KOPT-K1 (cell line): Measurements from ENCODE around the gene ZNF8.
"Not testable (repeated sequence)": the region's sequence is repeated elsewhere in the genome, so short reads cannot be mapped to it uniquely, and the experiment has no call there.

Experiments used
- H3K27ac ChIP-seq: fragments of 200-600 bp; sonication (generic); 2 replicates; pipeline ENCODE4 v1.5.1; 2016; ENCODE audit warnings: antibody characterized with exemption, mild to moderate bottlenecking, low read depth, low read length; ENCODE audit not compliant: poor library complexity, severe bottlenecking
- H3K36me3 ChIP-seq: fragments of 200-600 bp; sonication (generic); 2 replicates; pipeline ENCODE4 v1.5.1; 2017; ENCODE audit warnings: antibody characterized with exemption, mild to moderate bottlenecking, low read length, moderate library complexity; ENCODE audit not compliant: insufficient read depth
- H3K9me3 ChIP-seq: fragments of 200-600 bp; sonication (generic); 2 replicates; pipeline ENCODE4 v1.5.1; 2017; ENCODE audit warnings: antibody characterized with exemption, low read length, mild to moderate bottlenecking; ENCODE audit not compliant: insufficient read depth, poor library complexity, severe bottlenecking

ZNF8 gene

GRCh38 chr19:58278541-58279041 is at the start of gene ZNF8:
ZNF8 (plus strand) TSS chr19:58278955; CDS start chr19:58279082, 127 bp downstream.
- H3K9me3 ChIP-seq, result peaks cover 3% of the 10 kb centered on the region
- H3K27ac ChIP-seq, result peak within 1 kb of the TSS; percentile 70
- H3K36me3 ChIP-seq, result peaks cover 29% of the 10 kb centered on the region

GRCh38 chr19:58229255-58229639 is 49.5 kb upstream of the ZNF8 start:
- peak overlapping the region; percentile 90 for H3K27ac ChIP-seq
- peaks cover 33% of the 10 kb centered on the region for H3K9me3 ChIP-seq

GRCh38 chr19:58237324-58237723 is 41.4 kb upstream of the ZNF8 start:
- H3K36me3 ChIP-seq, result peaks cover 98% of the 10 kb centered on the region
- H3K9me3 ChIP-seq, result peaks cover 83% of the 10 kb centered on the region
- H3K27ac ChIP-seq, result no peak overlapping the region

More at GRCh38 chr19:58229255-58229639, 49.5 kb upstream of the ZNF8 start:
- peaks cover 48% of the 10 kb centered on the region for H3K36me3 ChIP-seq

GRCh38 chr19:58243351-58243750 is 35.4 kb upstream of the ZNF8 start:
- H3K9me3 ChIP-seq, result peaks cover 99% of the 10 kb centered on the region
- no peak overlapping the region for H3K27ac ChIP-seq
- H3K36me3 ChIP-seq, result peaks cover 100% of the 10 kb centered on the region

GRCh38 chr19:58248886-58249285 is 29.9 kb upstream of the ZNF8 start:
- Histone ChIP-seq H3K27ac (no peak overlapping the region), H3K9me3 (peaks cover 99% of the 10 kb centered on the region), H3K36me3 (peaks cover 100% of the 10 kb centered on the region)

- H3K27ac ChIP-seq, result no peak overlapping the region
- H3K9me3 ChIP-seq, result peaks cover 99% of the 10 kb centered on the region
- H3K36me3 ChIP-seq, result peaks cover 100% of the 10 kb centered on the region
These were observed 26.6 kb upstream of the ZNF8 start for GRCh38 chr19:58252102-58252685.

- H3K9me3 ChIP-seq, result peaks cover 100% of the 10 kb centered on the region
These were observed 20.5 kb upstream of the ZNF8 start for GRCh38 chr19:58258259-58258658.

GRCh38 chr19:58261600-58261967 is 17.2 kb upstream of the ZNF8 start:
- Histone ChIP-seq H3K36me3 (peaks cover 96% of the 10 kb centered on the region), H3K9me3 (peaks cover 100% of the 10 kb centered on the region), H3K27ac (no peak overlapping the region)

More at GRCh38 chr19:58258259-58258658, 20.5 kb upstream of the ZNF8 start:
- peaks cover 100% of the 10 kb centered on the region for H3K36me3 ChIP-seq
- not testable (repeated sequence) for H3K27ac ChIP-seq

- H3K9me3 ChIP-seq, result peaks cover 100% of the 10 kb centered on the region
These were observed 16.5 kb upstream of the ZNF8 start for GRCh38 chr19:58261968-58262921.

GRCh38 chr19:58262922-58263296 is 15.8 kb upstream of the ZNF8 start:
- peaks cover 91% of the 10 kb centered on the region for H3K36me3 ChIP-seq
- peaks cover 100% of the 10 kb centered on the region for H3K9me3 ChIP-seq
- no peak overlapping the region for H3K27ac ChIP-seq

More at GRCh38 chr19:58261968-58262921, 16.5 kb upstream of the ZNF8 start:
- peaks cover 96% of the 10 kb centered on the region for H3K36me3 ChIP-seq
- no peak overlapping the region for H3K27ac ChIP-seq

GRCh38 chr19:58265100-58265499 is 13.7 kb upstream of the ZNF8 start:
- H3K36me3 ChIP-seq, result peaks cover 75% of the 10 kb centered on the region
- no peak overlapping the region for H3K27ac ChIP-seq
- peaks cover 100% of the 10 kb centered on the region for H3K9me3 ChIP-seq

- Histone ChIP-seq H3K27ac (no peak overlapping the region), H3K36me3 (peaks cover 69% of the 10 kb centered on the region), H3K9me3 (peaks cover 93% of the 10 kb centered on the region)
These were observed 10.4 kb upstream of the ZNF8 start for GRCh38 chr19:58268344-58268743.

- Histone ChIP-seq H3K9me3 (peaks cover 32% of the 10 kb centered on the region), H3K27ac (no peak overlapping the region)
These were observed 4.0 kb upstream of the ZNF8 start for GRCh38 chr19:58274771-58275201.

GRCh38 chr19:58275564-58275963 is 3.2 kb upstream of the ZNF8 start:
- Histone ChIP-seq H3K9me3 (peaks cover 24% of the 10 kb centered on the region), H3K36me3 (peaks cover 40% of the 10 kb centered on the region), H3K27ac (no peak overlapping the region)

More at GRCh38 chr19:58274771-58275201, 4.0 kb upstream of the ZNF8 start:
- H3K36me3 ChIP-seq, result peaks cover 47% of the 10 kb centered on the region

- H3K36me3 ChIP-seq, result peaks cover 34% of the 10 kb centered on the region
- H3K9me3 ChIP-seq, result peaks cover 8% of the 10 kb centered on the region
- H3K27ac ChIP-seq, result no peak overlapping the region
These were observed 1.6 kb upstream of the ZNF8 start for GRCh38 chr19:58277197-58277596.
